GM18498 (cell line): ENCODE measurements around the gene UNC5B.

ENCODE experiments used
- ATAC-seq: cut with Tn5 transposase; IDR thresholded peaks from one replicate; pipeline ENCODE4 v1.9.1; 2021; ENCODE audit warnings: mild to moderate bottlenecking, moderate library complexity; ENCODE audit not compliant: unreplicated experiment

UNC5B gene

DNA sequence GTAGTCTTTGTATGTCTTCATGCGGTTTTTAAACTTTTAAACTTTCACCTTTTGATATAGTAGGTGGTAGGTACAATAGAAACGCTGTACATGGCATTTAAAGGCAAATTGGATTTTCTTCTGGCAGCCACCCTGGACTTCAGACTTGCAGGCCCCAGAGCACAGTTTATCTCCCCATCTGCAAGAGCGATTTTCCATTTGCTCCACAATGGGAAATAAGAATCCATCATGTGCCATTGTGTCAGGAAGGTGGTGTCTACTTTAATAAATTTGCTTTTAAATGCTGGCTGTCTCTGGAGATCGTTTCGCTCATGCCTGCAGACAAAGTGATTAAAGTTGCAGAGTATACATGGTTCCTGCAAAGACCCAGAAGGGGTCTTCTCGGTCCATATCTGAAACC, 38.9 kb downstream of the UNC5B start:
- no peak for ATAC-seq

GRCh38 chr10:71252220-71252619, 39.9 kb downstream of the UNC5B start:
- no peak for ATAC-seq

DNA sequence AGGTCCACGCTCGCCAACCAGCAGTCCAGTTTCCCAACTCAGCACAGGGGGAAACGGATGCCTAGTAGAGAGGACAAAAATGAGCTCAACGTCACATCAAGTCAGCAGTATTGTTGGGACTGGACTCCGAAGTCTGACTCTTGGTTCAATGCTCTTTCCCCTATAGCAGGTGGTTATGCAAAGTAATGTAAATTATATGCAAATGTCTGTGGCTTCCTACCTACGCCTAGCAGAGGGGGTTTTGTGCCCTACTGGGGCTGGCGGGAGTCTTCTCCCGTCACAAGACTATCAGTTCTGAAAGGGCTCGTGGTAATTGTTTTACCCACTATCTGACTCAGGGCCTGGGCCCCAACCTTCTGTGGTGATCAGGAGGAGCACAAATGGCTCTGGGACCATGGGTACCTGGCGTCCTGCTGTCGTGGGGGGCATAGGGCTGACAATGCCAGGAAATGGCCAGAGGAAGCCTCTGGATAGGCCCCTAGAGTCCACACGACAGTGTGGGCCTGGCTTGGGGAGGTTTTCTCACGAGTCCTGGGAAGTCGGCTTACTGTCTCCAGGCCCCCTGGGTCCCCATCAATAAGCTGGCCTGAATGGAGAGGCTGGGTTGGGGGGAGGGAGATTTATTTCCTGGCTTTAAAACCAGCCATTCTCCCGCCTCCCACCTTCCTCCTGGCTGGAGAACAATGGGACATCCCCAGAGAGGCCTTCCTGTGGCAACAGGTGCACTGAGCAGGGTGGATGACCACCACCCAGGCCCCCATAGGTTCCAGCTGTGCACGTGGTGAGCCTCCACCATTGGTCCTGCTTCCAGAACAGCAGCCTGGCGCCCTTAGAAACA, 41.8 kb downstream of the UNC5B start:
- no peak for ATAC-seq

DNA sequence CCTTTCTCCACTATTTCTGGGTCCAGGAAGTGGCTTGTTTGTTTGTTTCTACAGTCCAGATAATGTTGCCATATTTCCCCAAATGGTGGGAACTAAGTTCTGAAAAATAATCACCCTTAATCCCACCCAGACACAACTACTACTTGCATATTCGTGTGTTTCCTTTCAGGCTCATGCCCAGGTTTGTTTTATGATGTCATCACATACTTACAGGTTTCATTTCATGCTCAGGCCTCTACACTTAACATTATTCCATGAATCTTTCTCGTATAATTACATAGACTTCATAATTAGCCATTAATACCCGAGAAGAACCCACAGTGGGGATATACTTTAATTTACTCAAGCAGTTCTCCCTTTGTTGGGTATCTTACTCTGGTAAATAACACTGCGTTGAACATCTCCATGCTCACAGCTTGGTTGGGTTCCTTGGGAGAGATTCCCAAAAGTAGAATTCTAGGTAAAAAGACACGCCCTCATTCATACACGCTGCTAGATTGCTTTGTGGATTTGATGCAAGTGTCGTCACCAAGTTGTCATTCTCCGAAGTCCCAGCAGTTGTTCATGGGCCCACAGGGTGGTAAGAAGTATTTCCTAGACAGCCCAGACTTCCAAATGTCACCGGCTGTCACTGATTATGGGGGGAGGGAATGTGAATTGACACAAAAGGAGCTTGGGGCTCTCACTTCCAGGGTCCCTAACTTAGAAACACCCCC, 42.6 kb downstream of the UNC5B start:
- ATAC-seq, result no peak

GRCh38 chr10:71255550-71255807, 43.1 kb downstream of the UNC5B start:
- ATAC-seq, result no peak

DNA sequence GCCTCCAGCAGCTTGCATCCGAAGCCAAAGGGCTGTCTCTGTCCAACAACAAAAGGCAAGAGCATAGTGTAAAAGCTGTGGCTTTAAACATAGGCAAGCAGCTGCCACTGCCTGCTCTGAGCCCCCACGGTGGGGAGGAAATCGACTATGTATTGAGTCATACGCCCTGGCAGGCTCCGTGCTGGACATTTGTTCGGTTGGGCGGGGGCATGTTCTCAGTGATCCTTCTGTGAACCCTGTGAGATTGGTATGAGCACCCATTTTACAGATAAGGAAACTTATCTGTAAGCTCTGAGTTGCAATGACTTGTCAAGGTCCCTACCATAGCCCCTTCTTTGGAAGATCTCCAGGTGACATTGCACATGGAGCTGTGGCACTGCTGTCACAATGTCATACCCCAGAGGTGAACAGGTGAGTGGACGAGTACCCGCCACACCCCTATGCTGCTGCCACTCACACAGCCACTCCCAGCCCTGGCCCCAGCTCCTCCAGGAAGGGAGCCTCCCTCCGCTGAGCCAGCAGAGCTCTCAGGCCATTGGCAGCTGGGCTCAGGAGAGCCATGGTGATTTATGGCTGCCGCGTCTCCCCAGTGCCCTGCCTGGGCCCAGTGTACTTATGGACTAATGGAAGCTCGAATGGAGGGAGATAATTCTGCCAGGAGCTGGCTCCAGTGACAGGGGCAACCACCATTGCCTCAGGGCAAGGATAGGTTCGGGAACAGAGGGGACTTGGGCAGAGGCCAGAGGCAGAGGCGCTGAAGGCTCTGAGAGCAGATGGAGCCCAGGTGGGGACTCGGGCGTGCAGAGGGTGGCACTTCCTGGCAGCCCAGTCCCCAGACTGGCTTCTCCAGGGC, 43.7 kb downstream of the UNC5B start:
- no peak for ATAC-seq

DNA sequence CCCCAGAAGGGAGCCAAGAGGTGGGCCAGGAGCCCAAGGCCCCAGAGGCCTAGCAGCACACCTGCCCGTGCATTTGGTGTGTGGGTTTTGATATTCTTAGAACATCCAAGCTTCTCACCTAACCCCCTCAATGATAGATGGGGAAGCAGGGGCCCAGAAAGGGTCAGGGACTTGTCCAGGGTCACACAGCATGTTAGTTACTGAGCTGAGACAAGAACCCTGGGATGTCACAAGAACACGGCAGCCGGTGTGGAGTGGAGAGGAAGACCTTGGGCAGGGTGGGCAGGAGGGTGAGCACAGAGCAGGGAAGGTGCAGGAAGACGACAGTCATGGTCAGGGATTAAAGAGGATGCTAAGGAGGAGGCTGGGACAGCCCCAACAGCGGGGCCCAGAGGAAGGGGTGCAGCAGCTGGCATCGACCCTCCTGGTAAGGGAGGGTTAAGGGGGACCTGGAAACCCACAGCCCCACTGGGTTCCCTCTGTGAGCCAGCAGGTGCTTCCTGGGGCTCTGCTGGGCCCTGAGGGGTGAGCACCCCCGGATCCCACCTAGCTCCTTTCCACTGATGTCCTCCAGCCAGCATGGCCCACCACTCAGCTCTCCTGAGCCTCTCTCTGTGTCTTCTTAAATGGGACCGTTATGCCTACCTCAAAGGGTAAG, 44.4 kb downstream of the UNC5B start:
- ATAC-seq, result no peak

- no peak for ATAC-seq
Measured at GRCh38 chr10:71257319-71257997, 45.1 kb downstream of the UNC5B start.

DNA sequence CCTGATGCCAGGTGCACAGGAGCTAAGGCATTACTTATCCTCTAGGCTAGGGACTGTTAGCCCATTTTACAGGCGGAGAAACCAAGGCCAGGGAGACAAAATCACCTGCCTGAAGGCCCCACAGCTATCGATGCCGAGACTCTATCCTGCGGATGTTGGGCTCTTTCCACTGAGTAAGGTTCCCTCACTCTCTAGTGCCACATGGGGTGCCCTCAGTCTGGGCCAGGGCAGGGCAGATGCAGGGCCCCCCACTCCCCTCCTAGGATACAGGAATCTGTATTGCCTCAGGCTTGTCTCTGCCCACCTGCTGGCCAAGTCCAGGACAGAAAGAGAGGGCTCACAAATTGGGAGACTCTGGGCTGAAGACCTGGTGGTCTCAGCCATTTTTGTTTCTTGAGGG, 45.7 kb downstream of the UNC5B start:
- ATAC-seq, result no peak

- no peak for ATAC-seq
Measured at GRCh38 chr10:71258446-71259145, 46.2 kb downstream of the UNC5B start.

GRCh38 chr10:71259282-71259681, 46.9 kb downstream of the UNC5B start:
- ATAC-seq, result no peak

DNA sequence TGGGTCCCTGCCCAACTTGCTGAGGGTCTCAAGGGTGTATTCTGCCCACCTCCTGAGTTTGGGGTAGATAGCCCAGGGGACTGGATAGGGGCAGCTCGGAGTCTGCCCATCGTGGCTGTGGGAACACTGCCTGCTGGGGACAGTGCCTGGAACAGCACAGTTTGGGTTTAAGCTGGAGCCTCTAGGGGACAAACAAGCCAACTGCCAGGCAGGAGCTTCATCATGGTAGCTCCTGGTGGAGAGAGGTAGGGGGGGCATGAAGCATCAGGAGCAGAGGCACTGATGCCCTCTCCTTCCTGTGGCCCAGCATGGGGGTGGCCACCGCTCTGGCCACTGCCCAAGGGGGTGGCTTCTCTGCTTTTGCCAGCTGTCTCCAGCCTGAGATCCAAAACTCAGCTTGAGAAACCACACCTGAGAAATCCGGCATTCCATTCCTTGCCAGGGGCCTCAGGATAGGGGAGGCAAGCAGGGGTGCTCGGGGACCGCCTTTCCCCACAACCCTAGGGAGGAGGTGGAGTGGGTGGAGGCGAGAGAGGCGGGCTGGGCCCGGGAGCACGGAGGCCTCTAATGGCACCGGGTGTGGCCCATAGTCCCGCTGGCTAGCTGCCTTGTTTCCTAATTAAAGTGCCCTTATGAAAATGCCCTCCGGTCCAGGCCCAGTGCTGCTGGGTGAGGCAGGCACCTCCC, 47.6 kb downstream of the UNC5B start:
- ATAC-seq, result no peak

- ATAC-seq, result no peak
Measured at GRCh38 chr10:71260622-71261325, 48.4 kb downstream of the UNC5B start.

DNA sequence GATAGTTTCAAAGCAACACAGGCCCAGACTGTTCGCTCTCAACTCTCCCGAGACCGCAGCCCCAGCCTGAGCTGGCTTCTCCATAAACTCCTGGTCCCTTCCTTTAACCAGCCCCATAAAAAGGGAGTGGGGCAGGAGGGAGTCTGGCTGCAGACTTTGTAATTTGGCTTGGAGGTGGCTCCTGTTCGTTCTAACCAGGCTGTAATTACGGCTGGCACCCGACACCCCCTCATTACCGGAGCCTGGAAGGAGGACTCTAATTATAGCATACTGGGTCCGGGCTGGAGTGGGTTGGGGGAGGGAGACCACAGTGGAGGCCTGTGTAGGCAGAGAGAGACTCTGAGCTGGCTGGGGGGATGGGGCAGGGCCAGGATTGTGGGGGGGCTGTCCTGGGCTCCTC, 49.7 kb downstream of the UNC5B start:
- ATAC-seq, result no peak

- no peak for ATAC-seq
Measured at GRCh38 chr10:71262817-71263216, 50.4 kb downstream of the UNC5B start.

GRCh38 chr10:71263376-71263775, 51.0 kb downstream of the UNC5B start:
- no peak for ATAC-seq

- ATAC-seq, result no peak
Measured at GRCh38 chr10:71264345-71265200, 52.2 kb downstream of the UNC5B start.

GRCh38 chr10:71265201-71265575, 52.8 kb downstream of the UNC5B start:
- ATAC-seq, result no peak
